ENCODE results near the gene C9orf43.
"Not testable (repeated sequence)": the region's sequence is repeated elsewhere in the genome, so short reads cannot be mapped to it uniquely, and the experiment has no call there.

Gene C9orf43

GRCh38 chr9:113398796-113399195, 11.8 kb upstream of the C9orf43 start:
- no peak for DNase-seq (ENCODE audit: low read depth in 1 of 2, low spot score in 1 of 2)

GRCh38 chr9:113399646-113400200, 10.8 kb upstream of the C9orf43 start:
- Histone ChIP-seq H3K4me3 (replicated peaks; ENCODE audit: insufficient read depth, low read length) (no peak overlapping the region), H3K27ac (replicated peaks) (no peak overlapping the region), H3K27me3 (ENCODE audit: insufficient read depth, poor library complexity, severe bottlenecking) (no peaks in the 10 kb centered on the region)
- TF ChIP-seq GABPA (IDR thresholded peaks at IDR 0.05; ENCODE audit: low read depth) (no peak), REST (IDR thresholded peaks at IDR 0.05; ENCODE audit: insufficient replicate concordance, low read depth) (no peak), POLR2AphosphoS5 (IDR thresholded peaks at IDR 0.05; ENCODE audit: low read depth) (no peak), CTCF (IDR thresholded peaks at IDR 0.05; ENCODE audit: insufficient read depth, low read length) (no peak), SPI1 (IDR thresholded peaks at IDR 0.05; ENCODE audit: borderline replicate concordance, low read depth) (no peak)
- no peak for DNase-seq (ENCODE audit: low read depth in 1 of 2, low spot score in 1 of 2)

More at GRCh38 chr9:113398796-113399195, 11.8 kb upstream of the C9orf43 start:
- no peak for TF ChIP-seq SPI1 (IDR thresholded peaks at IDR 0.05; ENCODE audit: borderline replicate concordance, low read depth)
- no peak for TF ChIP-seq CTCF (IDR thresholded peaks at IDR 0.05; ENCODE audit: insufficient read depth, low read length)
- TF ChIP-seq GABPA (IDR thresholded peaks at IDR 0.05; ENCODE audit: low read depth), result no peak
- TF ChIP-seq POLR2AphosphoS5 (IDR thresholded peaks at IDR 0.05; ENCODE audit: low read depth), result no peak
- H3K27ac ChIP-seq (replicated peaks), result no peak overlapping the region
- no peaks in the 10 kb centered on the region for H3K27me3 ChIP-seq (ENCODE audit: insufficient read depth, poor library complexity, severe bottlenecking)
- H3K4me3 ChIP-seq (replicated peaks; ENCODE audit: insufficient read depth, low read length), result no peak overlapping the region

- Histone ChIP-seq H3K27ac (replicated peaks) (peak within 1 kb of the TSS; percentile 82), H3K4me3 (replicated peaks; ENCODE audit: insufficient read depth, low read length) (peak within 1 kb of the TSS; percentile 79)
Measured at GRCh38 chr9:113401027-113401792, 9.3 kb upstream of the C9orf43 start, which contains the start of gene ALAD. TSS of gene ALAD (minus strand) at chr9:113401284. CDS start at chr9:113393559, 7,725 bp downstream.

GRCh38 chr9:113403646-113404045, 6.9 kb upstream of the C9orf43 start:
- no peaks in the 10 kb centered on the region for H3K27me3 ChIP-seq (ENCODE audit: insufficient read depth, poor library complexity, severe bottlenecking)
- H3K27ac ChIP-seq (replicated peaks), result peak overlapping the region; percentile 82
- peak; percentile 75 to 81 for DNase-seq (ENCODE audit: low read depth in 1 of 2, low spot score in 1 of 2)
- H3K4me3 ChIP-seq (replicated peaks; ENCODE audit: insufficient read depth, low read length), result no peak overlapping the region; the same call in 1 of the 2 replicates
- peak; percentile 30; the same call in 1 of the 2 replicates for TF ChIP-seq SPI1 (IDR thresholded peaks at IDR 0.05; ENCODE audit: borderline replicate concordance, low read depth)
- no peak for TF ChIP-seq POLR2AphosphoS5 (IDR thresholded peaks at IDR 0.05; ENCODE audit: low read depth)

More at GRCh38 chr9:113401027-113401792, 9.3 kb upstream of the C9orf43 start, which contains the start of gene ALAD:
- DNase-seq (ENCODE audit: low read depth in 1 of 2, low spot score in 1 of 2), result peak; percentile 97 to 98
- no peaks in the 10 kb centered on the region for H3K27me3 ChIP-seq (ENCODE audit: insufficient read depth, poor library complexity, severe bottlenecking)
- TF ChIP-seq GABPA (IDR thresholded peaks at IDR 0.05; ENCODE audit: low read depth) (no peak), CTCF (IDR thresholded peaks at IDR 0.05; ENCODE audit: insufficient read depth, low read length) (peak; percentile 85), POLR2AphosphoS5 (IDR thresholded peaks at IDR 0.05; ENCODE audit: low read depth) (peak; percentile 75; the same call in 1 of the 2 replicates)

- H3K4me3 ChIP-seq (replicated peaks; ENCODE audit: insufficient read depth, low read length), result not testable (repeated sequence)
- peak overlapping the region; percentile 51 for H3K27ac ChIP-seq (replicated peaks)
Measured at GRCh38 chr9:113406353-113406752, 4.2 kb upstream of the C9orf43 start.

More at GRCh38 chr9:113406353-113406752, 4.2 kb upstream of the C9orf43 start:
- DNase-seq (ENCODE audit: low read depth in 1 of 2, low spot score in 1 of 2); H3K27me3 ChIP-seq (ENCODE audit: insufficient read depth, poor library complexity, severe bottlenecking): not testable (repeated sequence)

Measured in HL-60 (cell line).